Osteoblast (primary cell): ENCODE measurements around the gene JAZF1. TPM values are rescaled to one million over a fixed set of nuclear protein-coding genes. Genes with fewer than 3 reads are reported as not detected.

ENCODE experiments used
- DNase-seq: peaks from one replicate; pipeline ENCODE4 v3.0.0; 2011; ENCODE audit warnings: low spot score, mixed read lengths; ENCODE audit not compliant: insufficient read length; ENCODE audit errors: missing footprints
- H2AFZ ChIP-seq: 2 replicates; pipeline ENCODE4 v1.6.0; 2011; ENCODE audit warnings: mild to moderate bottlenecking, low read length
- H3K27ac ChIP-seq: 2 replicates; pipeline ENCODE4 v1.5.1; 2011; ENCODE audit warnings: mild to moderate bottlenecking, low read depth, low read length, moderate library complexity
- H3K27me3 ChIP-seq: 2 replicates; pipeline ENCODE4 v1.6.0; 2012; ENCODE audit warnings: mild to moderate bottlenecking, control low read depth, inconsistent platforms, low read length, moderate library complexity; ENCODE audit not compliant: insufficient read depth
- H3K36me3 ChIP-seq: 2 replicates; pipeline ENCODE4 v1.5.1; 2011; ENCODE audit warnings: mild to moderate bottlenecking, low read length, control low read depth, moderate library complexity; ENCODE audit not compliant: insufficient read depth
- H3K4me1 ChIP-seq: 2 replicates; pipeline ENCODE4 v1.5.1; 2011; ENCODE audit warnings: mild to moderate bottlenecking, low read length, control low read depth, moderate library complexity; ENCODE audit not compliant: insufficient read depth
- H3K4me2 ChIP-seq: 2 replicates; pipeline ENCODE4 v1.6.0; 2011; ENCODE audit warnings: mild to moderate bottlenecking, low read length; ENCODE audit not compliant: insufficient read depth
- H3K4me3 ChIP-seq: fragments of 200-600 bp; sonication (generic); 3 replicates; pipeline ENCODE4 v1.5.1; 2012; ENCODE audit warnings: mild to moderate bottlenecking, low read length, inconsistent platforms; ENCODE audit not compliant: insufficient read depth
- H3K79me2 ChIP-seq: 2 replicates; pipeline ENCODE4 v1.6.0; 2012; ENCODE audit warnings: mild to moderate bottlenecking, low read length, control low read depth, inconsistent platforms; ENCODE audit not compliant: insufficient read depth
- H3K9me3 ChIP-seq: 2 replicates; pipeline ENCODE4 v1.5.1; 2011; ENCODE audit warnings: low read depth, low read length, control low read depth
- H4K20me1 ChIP-seq: 2 replicates; pipeline ENCODE4 v1.6.0; 2012; ENCODE audit warnings: mild to moderate bottlenecking, low read length, control low read depth; ENCODE audit not compliant: insufficient read depth
- total RNA-seq: library from RNA; depleted of rRNA; stranded (reverse); fragments of >200 nt; gene quantifications from 2 replicates; pipeline ENCODE4 v1.2.3, GENCODE V29; 2012
- TF ChIP-seq, protein P1 (sequence below): IDR thresholded peaks from 2 replicates; pipeline ENCODE4 v1.5.1; 2011; ENCODE audit warnings: mild to moderate bottlenecking, low read depth, low read length, moderate library complexity; ENCODE audit errors: extremely low read depth

Gene JAZF1
- total RNA-seq, 1 donor: 15.9 TPM

DNA sequence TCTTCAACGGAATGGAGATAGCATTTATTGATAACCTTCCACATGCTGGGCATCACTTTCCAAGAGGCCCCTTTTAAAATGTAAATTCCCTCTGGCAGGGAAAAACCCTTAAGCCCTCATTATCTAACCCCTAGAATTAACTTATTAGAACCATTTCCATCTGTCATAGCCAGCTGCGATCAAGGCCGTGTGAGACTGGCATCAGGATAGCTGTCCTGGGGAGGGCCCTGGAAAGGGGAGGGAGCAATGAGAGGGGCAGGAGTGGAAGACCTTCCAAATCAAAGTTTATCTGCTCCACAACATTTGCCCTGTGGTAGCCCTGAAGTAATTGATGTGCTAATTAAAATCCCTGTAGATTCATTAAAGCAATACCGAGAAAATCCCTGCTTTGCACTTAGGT is 45.0 kb upstream of the JAZF1 start:
- Histone ChIP-seq H3K27me3 (peaks cover 24% of the 10 kb centered on the region), H3K4me2 (no peak overlapping the region), H3K9me3 (no peaks in the 10 kb centered on the region), H3K4me3 (no peak overlapping the region), H3K36me3 (no peaks in the 10 kb centered on the region), H3K4me1 (no peaks in the 10 kb centered on the region), H2AFZ (no peak overlapping the region), H4K20me1 (no peaks in the 10 kb centered on the region), H3K79me2 (no peaks in the 10 kb centered on the region), H3K27ac (no peak overlapping the region)
- TF ChIP-seq, protein P1, sequence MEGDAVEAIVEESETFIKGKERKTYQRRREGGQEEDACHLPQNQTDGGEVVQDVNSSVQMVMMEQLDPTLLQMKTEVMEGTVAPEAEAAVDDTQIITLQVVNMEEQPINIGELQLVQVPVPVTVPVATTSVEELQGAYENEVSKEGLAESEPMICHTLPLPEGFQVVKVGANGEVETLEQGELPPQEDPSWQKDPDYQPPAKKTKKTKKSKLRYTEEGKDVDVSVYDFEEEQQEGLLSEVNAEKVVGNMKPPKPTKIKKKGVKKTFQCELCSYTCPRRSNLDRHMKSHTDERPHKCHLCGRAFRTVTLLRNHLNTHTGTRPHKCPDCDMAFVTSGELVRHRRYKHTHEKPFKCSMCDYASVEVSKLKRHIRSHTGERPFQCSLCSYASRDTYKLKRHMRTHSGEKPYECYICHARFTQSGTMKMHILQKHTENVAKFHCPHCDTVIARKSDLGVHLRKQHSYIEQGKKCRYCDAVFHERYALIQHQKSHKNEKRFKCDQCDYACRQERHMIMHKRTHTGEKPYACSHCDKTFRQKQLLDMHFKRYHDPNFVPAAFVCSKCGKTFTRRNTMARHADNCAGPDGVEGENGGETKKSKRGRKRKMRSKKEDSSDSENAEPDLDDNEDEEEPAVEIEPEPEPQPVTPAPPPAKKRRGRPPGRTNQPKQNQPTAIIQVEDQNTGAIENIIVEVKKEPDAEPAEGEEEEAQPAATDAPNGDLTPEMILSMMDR: no peak
- no peak for DNase-seq

DNA sequence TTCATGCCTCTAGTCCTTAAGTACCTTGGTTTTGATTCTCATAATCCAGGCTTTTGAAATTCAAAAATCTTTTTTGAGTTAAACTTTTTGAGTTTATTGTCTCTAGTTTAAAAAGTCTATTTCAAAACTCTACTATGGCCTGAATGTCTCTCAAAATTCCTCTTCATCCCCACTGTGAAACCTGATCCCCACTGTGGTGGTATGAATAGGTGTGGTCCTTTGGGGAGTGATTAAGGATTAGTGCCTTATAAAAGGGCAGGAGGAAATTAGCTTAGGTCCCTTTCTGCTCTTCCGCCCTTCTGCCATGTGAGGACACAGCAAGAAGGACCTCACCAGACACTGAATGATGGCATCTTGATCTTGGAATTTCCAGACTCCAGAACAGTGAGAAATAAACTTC is 44.1 kb upstream of the JAZF1 start:
- Histone ChIP-seq H3K27me3 (peaks cover 22% of the 10 kb centered on the region), H3K4me2 (no peak overlapping the region), H3K4me1 (no peaks in the 10 kb centered on the region), H4K20me1 (no peaks in the 10 kb centered on the region), H3K27ac (no peak overlapping the region), H3K9me3 (no peaks in the 10 kb centered on the region), H2AFZ (no peak overlapping the region), H3K36me3 (no peaks in the 10 kb centered on the region), H3K79me2 (no peaks in the 10 kb centered on the region), H3K4me3 (no peak overlapping the region)
- TF ChIP-seq, protein P1: no peak
- no peak for DNase-seq

DNA sequence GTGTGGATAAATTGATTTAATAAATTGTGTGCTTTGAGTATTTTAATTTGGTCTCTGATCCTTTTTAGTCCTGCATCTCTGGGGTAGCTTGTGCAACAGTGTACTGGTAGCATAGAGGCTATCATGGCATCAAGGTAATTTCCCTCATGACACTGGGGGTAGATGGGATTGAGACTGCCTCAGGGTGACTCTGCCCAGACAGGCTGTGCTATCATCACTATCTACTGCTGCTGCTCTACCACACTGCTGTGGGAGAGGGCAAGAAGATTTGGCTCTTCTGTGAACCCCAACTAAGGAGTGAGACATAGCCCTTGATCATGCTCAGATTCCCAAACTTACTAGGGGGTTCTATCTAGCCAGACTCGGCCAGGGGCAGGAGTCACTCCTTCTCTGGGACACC is 43.6 kb upstream of the JAZF1 start:
- no peak overlapping the region for H3K27ac ChIP-seq
- TF ChIP-seq, protein P1: no peak
- H3K4me3 ChIP-seq: no peak overlapping the region

DNA sequence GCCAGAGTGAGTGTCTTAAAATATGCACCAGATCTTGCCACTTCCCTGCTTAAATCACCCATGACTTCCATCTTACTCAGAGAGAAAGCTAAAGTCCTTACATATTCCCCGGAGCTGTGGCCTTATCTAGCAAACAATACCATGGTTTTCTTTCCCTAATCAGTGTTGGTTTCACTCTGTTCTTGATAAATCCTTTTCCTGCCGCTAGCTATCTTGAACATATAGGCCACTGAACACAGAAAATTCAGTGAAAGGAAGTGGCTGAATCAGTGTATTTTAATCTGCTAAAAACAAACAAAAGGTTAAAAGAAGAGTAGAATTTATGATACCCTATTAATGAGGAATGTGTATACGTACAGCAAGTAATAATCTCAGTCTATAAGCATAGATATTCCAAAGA is 42.0 kb upstream of the JAZF1 start:
- H4K20me1 ChIP-seq: no peaks in the 10 kb centered on the region
- no peak for DNase-seq
- H3K27me3 ChIP-seq: peaks cover 22% of the 10 kb centered on the region
- no peaks in the 10 kb centered on the region for H3K79me2 ChIP-seq
- no peak overlapping the region for H3K27ac ChIP-seq
- no peak overlapping the region for H3K4me2 ChIP-seq
- H2AFZ ChIP-seq: no peak overlapping the region
- no peaks in the 10 kb centered on the region for H3K4me1 ChIP-seq
- H3K36me3 ChIP-seq: no peaks in the 10 kb centered on the region
- TF ChIP-seq, protein P1: no peak
- H3K9me3 ChIP-seq: no peaks in the 10 kb centered on the region
- H3K4me3 ChIP-seq: no peak overlapping the region

More for the DNA sequence above, 43.6 kb upstream of the JAZF1 start:
- Histone ChIP-seq H3K36me3 (no peaks in the 10 kb centered on the region), H3K27me3 (peaks cover 22% of the 10 kb centered on the region), H3K4me2 (no peak overlapping the region), H3K4me1 (no peaks in the 10 kb centered on the region), H3K79me2 (no peaks in the 10 kb centered on the region), H3K9me3 (no peaks in the 10 kb centered on the region), H2AFZ (no peak overlapping the region), H4K20me1 (no peaks in the 10 kb centered on the region)
- no peak for DNase-seq
